Fibroblast of peridontal ligament (primary cell): Measurements from ENCODE around the gene LSAMP.
"Not testable (repeated sequence)": the region's sequence is repeated elsewhere in the genome, so short reads cannot be mapped to it uniquely, and the experiment has no call there.

Source experiments
- DNase-seq: peaks from one replicate; pipeline ENCODE4 v3.0.0-alpha.2; 2010; ENCODE audit errors: extremely low read depth

The LSAMP gene

DNA sequence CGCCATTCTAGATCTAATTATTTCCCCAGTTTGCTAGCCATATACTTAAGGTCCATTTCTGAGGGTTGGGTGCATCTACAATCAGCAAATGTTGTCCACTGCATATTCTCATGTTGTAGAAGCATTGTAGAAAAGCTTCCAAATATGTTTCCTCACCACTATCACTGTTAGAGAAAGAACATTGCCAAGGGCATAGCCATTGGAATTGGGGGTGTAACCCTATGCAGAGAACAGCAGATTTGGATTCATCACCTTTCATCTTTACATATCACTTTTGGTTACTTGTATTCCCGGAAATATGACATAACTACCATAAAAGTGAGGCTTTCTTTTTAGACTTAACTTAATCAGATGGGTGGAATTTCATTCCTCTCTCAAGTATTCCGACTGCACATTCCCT is 203.6 kb downstream of the LSAMP start:
- no peak for DNase-seq

- no peak for DNase-seq
These were observed 205.0 kb downstream of the LSAMP start for GRCh38 chr3:116240261-116240660.

GRCh38 chr3:116238846-116239565 is 206.3 kb downstream of the LSAMP start:
- no peak for DNase-seq

GRCh38 chr3:116233711-116234357 is 211.5 kb downstream of the LSAMP start:
- DNase-seq = no peak

DNA sequence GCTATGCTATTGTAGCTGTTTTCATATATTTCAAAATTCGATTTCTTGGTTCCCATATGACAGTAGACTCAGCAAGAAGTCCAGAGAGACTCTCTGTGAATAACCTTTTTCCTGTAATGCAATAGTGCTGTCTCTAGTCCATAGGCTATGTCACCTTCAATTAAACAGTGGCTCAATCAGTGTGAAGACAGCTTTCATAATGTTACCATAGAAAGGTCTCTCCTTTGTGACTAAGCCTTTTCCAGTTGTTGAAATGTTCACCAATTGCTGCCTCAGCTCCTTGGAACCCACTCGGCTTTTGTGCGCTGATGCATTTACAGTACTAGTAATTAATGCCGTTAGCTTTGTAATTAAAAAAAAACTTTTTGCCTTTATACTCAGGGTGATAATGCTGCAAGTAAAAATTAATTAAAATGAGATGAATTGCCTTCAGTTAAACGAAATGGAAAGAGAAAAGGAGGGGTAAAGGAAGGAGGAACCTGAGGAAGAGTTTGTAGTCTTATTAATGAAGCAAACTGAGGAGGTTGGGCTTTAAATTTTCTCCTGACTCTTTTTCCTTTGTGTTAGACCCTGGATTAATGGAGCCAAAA is 214.8 kb downstream of the LSAMP start:
- DNase-seq = no peak

DNA sequence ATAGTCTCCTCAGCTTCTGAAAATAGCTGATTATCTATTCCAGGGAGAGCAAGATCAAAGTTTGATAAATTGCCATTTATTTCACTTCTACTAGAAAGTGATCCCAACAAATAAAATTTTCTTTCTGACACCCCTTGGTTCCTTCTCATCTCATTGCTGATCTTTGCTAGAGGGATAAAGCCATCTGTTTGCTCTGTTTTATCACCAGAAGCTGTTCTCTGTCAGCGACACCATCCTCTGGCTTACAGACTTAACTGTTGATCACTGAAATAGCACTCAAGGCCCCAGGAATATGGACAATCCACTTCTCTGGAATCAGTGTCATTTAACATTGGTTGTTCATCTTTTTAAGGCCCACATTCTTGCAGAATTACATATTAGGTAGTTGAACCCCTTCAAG is 219.0 kb downstream of the LSAMP start:
- no peak for DNase-seq

DNA sequence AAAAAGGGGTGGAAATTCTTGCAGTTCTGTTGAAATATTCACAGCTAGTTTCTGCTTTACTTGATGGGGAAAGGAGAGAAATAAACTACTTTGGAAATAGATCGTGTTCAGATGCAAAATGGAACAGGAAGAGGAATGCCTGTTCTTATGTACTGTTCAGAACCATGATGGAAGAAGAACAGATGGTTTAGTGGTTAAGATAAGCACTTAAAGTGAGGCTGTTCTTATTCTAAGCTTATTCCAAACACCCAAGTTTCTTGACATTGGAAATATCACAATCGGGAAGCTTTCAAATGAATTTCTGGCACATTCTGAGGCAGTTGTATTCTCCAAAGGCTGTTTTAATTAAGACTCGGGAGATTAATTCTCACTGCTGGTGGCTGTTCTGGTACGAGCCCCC is 228.5 kb downstream of the LSAMP start:
- no peak for DNase-seq

- no peak for DNase-seq
These were observed 233.4 kb downstream of the LSAMP start for GRCh38 chr3:116211901-116212300.

DNA sequence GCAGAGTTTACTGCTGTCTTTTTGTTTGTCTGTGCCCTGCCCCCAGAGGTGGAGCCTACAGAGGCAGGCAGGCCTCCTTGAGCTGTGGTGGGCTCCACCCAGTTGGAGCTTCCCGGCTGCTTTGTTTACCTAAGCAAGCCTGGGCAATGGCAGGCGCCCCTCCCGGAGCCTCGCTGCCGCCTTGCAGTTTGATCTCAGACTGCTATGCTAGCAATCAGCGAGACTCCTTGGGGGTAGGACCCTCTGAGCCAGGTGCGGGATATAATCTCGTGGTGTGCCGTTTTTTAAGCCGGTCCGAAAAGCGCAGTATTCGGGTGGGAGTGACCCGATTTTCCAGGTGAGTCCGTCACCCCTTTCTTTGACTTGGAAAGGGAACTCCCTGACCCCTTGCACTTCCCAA is 236.5 kb downstream of the LSAMP start:
- not testable (repeated sequence) for DNase-seq

DNA sequence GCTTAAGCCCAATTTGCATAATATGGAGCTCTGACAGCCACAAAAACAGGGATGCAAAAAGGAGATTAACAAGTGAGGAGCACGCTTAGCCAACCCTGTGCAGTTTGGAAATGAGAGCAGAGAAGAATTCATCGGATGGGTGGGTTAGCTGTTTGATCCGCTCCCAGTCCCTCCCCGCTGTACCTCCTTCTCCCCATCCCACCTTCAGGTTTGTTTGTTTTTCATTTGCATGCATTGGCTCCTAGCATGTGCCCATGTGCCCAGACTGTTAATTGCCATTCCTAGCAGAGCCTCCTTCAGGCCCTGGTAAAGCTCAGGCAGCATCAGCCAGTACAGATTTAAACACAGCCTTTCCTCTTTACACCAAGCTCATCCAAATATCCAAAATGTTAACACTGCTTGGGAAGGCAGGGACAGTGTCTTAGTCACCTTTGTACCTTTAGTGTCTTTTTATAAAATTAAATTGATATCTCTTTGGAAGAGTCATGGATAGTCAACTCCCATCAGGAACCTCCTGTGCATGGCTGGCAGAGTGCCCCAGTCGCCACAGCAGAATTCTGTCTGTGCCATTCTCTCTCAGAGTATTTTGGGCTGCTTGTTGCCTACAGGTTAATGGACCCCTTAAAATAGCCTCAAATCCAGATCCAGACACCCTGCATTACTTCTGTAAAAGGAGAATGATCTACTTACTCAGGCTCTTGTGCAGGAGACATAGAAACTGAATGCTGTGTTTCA is 244.2 kb downstream of the LSAMP start:
- DNase-seq = no peak

DNA sequence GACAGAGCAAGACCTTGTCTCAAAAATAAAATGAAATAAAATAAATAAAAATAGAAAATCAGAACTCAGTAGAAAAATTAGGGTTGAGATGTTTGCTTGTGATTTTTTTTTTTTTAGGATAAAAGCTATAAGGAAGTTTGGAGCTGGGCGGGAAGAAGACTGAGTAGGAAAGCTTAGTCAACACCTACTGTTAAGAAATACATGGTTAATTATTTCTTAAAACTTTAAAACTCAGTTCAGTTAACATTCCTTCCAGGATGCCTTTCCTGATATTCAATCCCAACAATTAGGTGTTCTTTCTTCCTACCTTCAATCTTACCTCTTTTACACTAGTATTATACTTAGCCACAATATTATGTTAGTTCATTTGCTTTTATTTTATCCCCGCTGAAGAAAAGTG is 246.2 kb downstream of the LSAMP start:
- DNase-seq = no peak

GRCh38 chr3:116198087-116198486 is 247.2 kb downstream of the LSAMP start:
- DNase-seq = no peak

DNA sequence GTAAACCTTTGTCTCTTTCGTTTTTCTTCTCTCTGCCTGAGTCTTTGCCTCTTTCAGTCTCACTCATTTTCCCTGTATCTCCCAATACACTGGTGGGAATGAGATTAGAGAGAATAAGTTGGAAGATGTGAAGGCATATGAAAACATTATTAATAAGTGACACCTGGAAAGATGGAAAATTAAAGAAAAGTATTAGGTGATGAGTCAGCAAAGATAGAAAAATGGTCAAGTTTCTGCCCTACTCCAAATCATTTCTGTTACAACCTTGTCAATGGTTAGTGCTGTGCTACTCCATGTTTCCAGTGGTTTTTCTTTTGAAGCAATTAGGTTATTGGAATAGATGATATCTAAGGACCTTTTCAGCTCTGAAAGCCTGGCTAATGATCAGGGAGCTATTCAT is 252.8 kb downstream of the LSAMP start:
- DNase-seq = no peak

DNA sequence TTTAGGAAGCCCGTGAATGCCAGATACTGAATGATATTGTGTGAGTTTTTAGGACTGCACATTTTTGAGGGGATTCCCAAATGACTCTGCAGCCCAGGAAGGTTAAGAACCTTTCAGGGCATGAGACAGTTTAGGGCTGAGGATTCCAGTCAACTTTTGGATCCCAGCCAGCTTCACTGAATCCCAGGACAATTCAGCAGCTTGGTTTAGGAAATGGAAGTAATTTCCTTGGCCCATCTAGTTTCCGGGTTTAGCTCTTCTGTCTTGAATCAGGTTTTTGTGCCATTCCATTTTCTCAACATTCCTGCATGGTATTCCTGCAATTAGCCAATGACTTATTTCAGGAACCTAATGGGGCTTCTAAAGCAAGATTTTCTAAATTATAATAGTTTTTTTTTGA is 253.9 kb downstream of the LSAMP start:
- no peak for DNase-seq

GRCh38 chr3:116190095-116190494 is 255.2 kb downstream of the LSAMP start:
- DNase-seq = no peak

GRCh38 chr3:116188231-116188785 is 257.0 kb downstream of the LSAMP start:
- DNase-seq = peak; percentile 52

DNA sequence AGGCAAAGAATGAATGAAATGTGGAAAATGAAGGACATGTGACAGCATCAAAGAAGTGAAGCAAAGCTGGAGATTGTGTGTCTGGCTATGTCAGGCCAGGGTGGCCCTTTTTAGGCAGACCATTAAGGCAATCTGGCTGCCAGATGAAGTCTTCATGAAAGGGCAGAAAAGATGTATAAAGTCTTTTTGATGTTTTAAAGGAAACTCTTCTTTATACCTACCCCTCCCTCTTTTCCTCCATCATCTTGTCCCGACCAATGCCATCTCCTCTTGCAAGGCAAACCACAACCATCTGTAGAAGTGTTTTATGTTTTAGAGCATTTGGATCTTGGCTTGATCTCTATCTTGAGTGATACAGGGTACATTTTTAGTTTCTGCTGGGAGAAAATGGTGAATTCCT is 259.2 kb downstream of the LSAMP start:
- DNase-seq = no peak

- no peak for DNase-seq
These were observed 264.1 kb downstream of the LSAMP start for GRCh38 chr3:116181159-116181558.

DNA sequence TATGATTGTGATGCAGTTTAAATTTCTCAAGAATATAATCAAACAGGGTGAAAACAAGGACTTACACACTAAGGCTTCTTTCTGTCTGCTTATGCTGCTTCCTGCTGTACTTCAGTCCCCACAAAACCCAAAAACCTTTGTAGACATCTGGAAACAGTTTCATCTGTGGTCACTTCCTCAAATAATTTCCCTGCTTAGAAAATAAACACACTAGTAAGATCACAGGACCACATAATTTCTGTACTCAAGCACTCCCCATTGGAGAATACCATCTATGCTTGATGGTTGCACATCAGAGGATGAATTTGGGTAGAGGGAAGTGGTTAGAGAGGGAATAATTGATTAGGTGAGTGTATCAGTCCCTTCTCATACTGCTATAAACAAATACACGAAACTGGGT is 266.2 kb downstream of the LSAMP start:
- DNase-seq = peak; percentile 95

DNA sequence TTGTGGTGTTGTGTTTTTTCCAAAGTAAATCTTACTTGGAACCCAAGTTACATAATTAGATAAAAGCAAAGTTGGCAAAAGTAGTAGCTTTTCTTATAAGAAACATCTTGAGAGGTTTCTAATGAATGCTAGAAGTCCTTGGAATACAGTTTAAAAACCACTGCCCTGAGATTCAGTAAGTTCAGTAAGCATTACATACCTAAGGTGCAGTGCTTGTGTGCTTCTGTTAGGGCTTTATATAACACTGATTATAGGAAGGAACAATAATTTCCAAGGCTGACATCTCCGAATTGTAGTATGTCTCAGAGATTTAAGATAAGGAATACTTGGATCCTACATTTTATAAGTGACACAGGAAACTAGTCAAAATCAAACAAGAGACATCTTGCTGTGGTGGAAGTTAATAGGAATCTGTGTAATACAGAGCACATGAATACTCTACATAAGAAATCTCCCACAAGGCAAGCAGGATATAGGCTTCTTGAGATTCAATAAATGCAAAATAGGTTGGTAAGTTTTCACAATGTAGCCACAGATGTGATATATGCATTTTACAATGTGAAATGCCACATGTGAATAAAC is 268.2 kb downstream of the LSAMP start:
- DNase-seq = peak; percentile 36

- no peak for DNase-seq
These were observed 279.2 kb downstream of the LSAMP start for GRCh38 chr3:116166121-116166520.

GRCh38 chr3:116165641-116166040 is 279.6 kb downstream of the LSAMP start:
- DNase-seq = no peak
